Choroid plexus epithelial cell (primary cell): ENCODE data around the gene ICE2.

Source experiments
- DNase-seq: peaks from one replicate; pipeline ENCODE4 v3.0.0-alpha.2; 2010; ENCODE audit warnings: low read depth
- H3K4me3 ChIP-seq: 2 replicates; pipeline ENCODE4 v1.5.1; 2011; ENCODE audit warnings: low read depth, mild to moderate bottlenecking, control low read depth, low read length, moderate library complexity
- CTCF ChIP-seq: conservative IDR thresholded peaks from 2 replicates; pipeline ENCODE4 v1.5.1; 2011; ENCODE audit warnings: low read depth, mild to moderate bottlenecking, control low read depth, inconsistent platforms, low read length, moderate library complexity

The ICE2 gene

GRCh38 chr15:60399931-60400330, 79.0 kb downstream of the ICE2 start:
- H3K4me3 ChIP-seq = no peak overlapping the region
- no peak for TF ChIP-seq CTCF
- peak; percentile 77 for DNase-seq

- no peak for TF ChIP-seq CTCF
- peak overlapping the region; percentile 95 for H3K4me3 ChIP-seq
- no peak for DNase-seq
These were observed 79.6 kb downstream of the ICE2 start for GRCh38 chr15:60399246-60399915.

- H3K4me3 ChIP-seq = peak within 1 kb of the TSS; percentile 95
- no peak for TF ChIP-seq CTCF
- peak; percentile 86 for DNase-seq
These were observed 81.0 kb downstream of the ICE2 start, which contains the start of gene ANXA2 for GRCh38 chr15:60397772-60398445. Gene ANXA2, minus strand, starts transcription at chr15:60397986. Its CDS starts 11,911 bp downstream, at chr15:60386075.

GRCh38 chr15:60396958-60397771, 81.8 kb downstream of the ICE2 start:
- no peak for TF ChIP-seq CTCF
- peak; percentile 71 for DNase-seq
- peak overlapping the region; percentile 95 for H3K4me3 ChIP-seq

GRCh38 chr15:60396560-60396957, 82.4 kb downstream of the ICE2 start:
- H3K4me3 ChIP-seq = peak overlapping the region; percentile 95
- DNase-seq = no peak
- TF ChIP-seq CTCF = no peak

GRCh38 chr15:60396100-60396499, 82.8 kb downstream of the ICE2 start:
- H3K4me3 ChIP-seq = peak overlapping the region; percentile 95
- TF ChIP-seq CTCF = no peak
- peak; percentile 27 for DNase-seq
